BE2C (cell line): ENCODE results near the gene PCGF6.
"Not testable (repeated sequence)": the region's sequence is repeated elsewhere in the genome, so short reads cannot be mapped to it uniquely, and the experiment has no call there.

Experiments used
- DNase-seq: peaks from one replicate; pipeline ENCODE4 v3.0.0-alpha.2; 2020
- H3K27me3 ChIP-seq: fragments of 250-450 bp; sonication (Bioruptor Pico); 2 replicates; pipeline ENCODE4 v1.5.1; 2020; ENCODE audit warnings: mild to moderate bottlenecking
- H3K36me3 ChIP-seq: fragments of 250-450 bp; sonication (Bioruptor Pico); 2 replicates; pipeline ENCODE4 v1.5.1; 2020; ENCODE audit warnings: mild to moderate bottlenecking
- H3K4me1 ChIP-seq: fragments of 250-450 bp; sonication (Bioruptor Pico); 2 replicates; pipeline ENCODE4 v1.5.1; 2020
- H3K4me3 ChIP-seq: 2 replicates; pipeline ENCODE4 v1.5.1; 2011; ENCODE audit warnings: low read depth, low read length
- H3K9me3 ChIP-seq: fragments of 250-450 bp; sonication (Bioruptor Pico); 2 replicates; pipeline ENCODE4 v1.5.1; 2020
- TF ChIP-seq, protein P1 (sequence below): IDR thresholded peaks from 2 replicates; pipeline ENCODE4 v1.5.1; 2012; ENCODE audit warnings: mild to moderate bottlenecking, low read depth, low read length

PCGF6 gene

DNA sequence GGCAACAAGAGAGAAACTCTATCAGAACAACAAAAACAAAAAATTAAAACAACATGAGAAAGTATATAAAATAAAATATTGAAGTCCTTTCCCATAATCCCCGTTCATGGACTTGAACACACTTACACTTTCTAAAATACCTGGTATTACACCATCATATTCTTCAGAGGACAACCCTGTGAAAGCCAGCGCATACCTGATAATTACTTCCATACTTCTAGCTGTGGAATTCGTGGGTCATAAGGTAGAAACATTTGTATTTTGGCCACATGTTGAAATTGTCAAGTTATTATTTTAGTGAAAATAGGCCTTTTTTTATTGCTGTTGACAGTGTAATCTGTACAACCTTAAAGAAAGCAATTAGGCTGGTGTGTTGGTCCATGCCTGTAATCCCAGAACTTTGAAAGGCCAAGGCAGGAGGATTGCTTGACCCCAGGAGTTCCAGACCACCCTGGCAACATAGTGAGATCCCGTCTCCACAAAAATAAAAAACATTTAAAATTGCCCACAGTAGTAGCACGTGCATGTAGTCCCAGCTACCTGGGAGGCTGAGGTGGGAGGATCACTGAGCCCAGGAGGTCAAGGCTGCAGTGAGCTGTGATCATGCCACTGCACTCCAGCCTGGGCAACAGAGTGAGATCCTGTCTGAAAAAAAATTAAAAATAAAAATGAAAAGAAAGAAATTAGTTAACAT lies 5.1 kb upstream of the PCGF6 start:
- no peaks in the 10 kb centered on the region for H3K4me1 ChIP-seq
- DNase-seq, result no peak
- H3K4me3 ChIP-seq, result no peak overlapping the region
- TF ChIP-seq, protein P1, sequence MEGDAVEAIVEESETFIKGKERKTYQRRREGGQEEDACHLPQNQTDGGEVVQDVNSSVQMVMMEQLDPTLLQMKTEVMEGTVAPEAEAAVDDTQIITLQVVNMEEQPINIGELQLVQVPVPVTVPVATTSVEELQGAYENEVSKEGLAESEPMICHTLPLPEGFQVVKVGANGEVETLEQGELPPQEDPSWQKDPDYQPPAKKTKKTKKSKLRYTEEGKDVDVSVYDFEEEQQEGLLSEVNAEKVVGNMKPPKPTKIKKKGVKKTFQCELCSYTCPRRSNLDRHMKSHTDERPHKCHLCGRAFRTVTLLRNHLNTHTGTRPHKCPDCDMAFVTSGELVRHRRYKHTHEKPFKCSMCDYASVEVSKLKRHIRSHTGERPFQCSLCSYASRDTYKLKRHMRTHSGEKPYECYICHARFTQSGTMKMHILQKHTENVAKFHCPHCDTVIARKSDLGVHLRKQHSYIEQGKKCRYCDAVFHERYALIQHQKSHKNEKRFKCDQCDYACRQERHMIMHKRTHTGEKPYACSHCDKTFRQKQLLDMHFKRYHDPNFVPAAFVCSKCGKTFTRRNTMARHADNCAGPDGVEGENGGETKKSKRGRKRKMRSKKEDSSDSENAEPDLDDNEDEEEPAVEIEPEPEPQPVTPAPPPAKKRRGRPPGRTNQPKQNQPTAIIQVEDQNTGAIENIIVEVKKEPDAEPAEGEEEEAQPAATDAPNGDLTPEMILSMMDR, result no peak
- no peaks in the 10 kb centered on the region for H3K27me3 ChIP-seq
- no peaks in the 10 kb centered on the region for H3K9me3 ChIP-seq
- no peaks in the 10 kb centered on the region for H3K36me3 ChIP-seq

DNA sequence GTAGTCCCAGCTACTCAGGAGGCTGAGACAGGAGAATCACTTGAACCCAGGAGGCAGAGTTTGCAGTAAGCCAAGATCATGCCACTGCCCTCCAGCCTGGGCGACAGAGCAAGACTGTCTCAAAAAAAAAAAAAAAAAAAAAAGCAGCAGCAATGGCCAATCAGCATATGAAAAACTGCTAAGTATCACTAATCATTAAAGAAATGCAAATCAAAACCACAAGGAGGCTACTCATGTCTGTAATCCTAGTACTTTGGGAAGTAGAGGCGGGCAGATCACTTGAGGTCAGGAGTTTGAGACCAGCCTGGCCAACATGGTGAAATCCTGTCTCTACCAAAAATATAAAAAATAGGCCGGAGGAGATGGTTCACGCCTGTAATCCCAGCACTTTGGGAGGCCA lies 3.6 kb upstream of the PCGF6 start:
- not testable (repeated sequence) for H3K4me3 ChIP-seq, DNase-seq, H3K4me1 ChIP-seq, H3K36me3 ChIP-seq, H3K27me3 ChIP-seq, H3K9me3 ChIP-seq

DNA sequence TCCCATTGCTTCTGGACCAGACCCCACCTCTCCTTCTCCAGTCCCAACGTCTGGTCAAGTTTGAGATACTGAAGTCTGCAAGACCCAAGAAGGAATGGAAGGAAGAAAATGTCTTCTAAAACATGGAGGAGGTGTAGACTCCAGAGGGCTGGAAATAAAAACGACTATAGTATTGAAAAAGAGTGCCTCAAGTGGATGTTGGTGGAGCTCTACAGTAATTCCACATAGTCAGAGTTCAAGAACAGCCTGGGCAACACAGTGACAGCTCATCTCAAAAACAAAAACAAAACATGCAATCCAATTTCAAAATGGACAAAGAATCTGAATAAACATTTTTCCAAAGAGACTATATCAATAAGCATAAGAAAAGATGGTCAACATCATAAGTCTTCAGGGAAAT lies 2.3 kb upstream of the PCGF6 start:
- H3K4me1 ChIP-seq, result no peaks in the 10 kb centered on the region
- H3K4me3 ChIP-seq, result no peak overlapping the region
- TF ChIP-seq, protein P1, result 0 out of 2 replicates have a peak, but pooled peaks have one; percentile 6
- DNase-seq, result no peak
- peaks cover 6% of the 10 kb centered on the region for H3K36me3 ChIP-seq
- no peaks in the 10 kb centered on the region for H3K9me3 ChIP-seq
- H3K27me3 ChIP-seq, result no peaks in the 10 kb centered on the region

DNA sequence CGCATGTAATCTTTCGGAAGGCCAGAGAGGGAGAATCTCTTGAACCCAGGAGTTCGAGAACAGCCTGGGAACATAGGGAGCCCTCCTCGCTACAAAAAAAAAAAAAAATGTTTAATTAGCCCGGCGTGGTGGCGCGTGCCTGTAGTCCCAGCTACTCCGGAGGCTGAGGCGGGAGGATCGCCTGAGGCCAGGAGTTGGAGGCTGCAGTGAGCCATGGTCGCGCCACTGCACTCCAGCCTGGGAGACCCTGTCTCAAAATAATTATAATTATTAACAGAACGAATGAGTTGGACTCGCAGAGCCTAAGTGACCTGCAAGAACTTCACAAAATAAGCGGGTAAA lies 794 bp downstream of the PCGF6 start:
- Histone ChIP-seq H3K27me3 (no peaks in the 10 kb centered on the region), H3K4me1 (no peaks in the 10 kb centered on the region), H3K4me3 (peak overlapping the region; percentile 81), H3K36me3 (peaks cover 35% of the 10 kb centered on the region), H3K9me3 (no peaks in the 10 kb centered on the region)
- TF ChIP-seq, protein P1, result no peak
- DNase-seq, result no peak

DNA sequence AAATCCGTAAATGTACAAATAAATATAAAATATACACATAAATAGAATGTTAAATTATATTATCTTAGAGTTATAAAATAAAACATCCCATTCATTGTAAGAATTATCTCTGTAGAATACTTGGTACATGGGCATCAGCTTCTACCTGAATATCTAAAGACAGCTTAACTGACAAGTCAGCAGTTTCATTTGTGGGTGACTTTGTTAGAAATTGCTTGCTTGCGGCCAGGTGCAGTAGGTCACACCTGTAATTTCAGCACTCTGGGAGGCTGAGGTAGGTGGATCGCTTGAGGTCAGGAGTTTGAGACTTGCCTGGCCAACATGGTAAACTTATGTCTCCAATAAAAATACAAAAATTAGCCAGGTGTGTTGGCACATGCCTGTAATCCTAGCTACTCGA lies 14.6 kb downstream of the PCGF6 start:
- DNase-seq, result no peak
- no peaks in the 10 kb centered on the region for H3K27me3 ChIP-seq
- H3K4me3 ChIP-seq, result no peak overlapping the region
- H3K4me1 ChIP-seq, result no peaks in the 10 kb centered on the region
- TF ChIP-seq, protein P1, result no peak
- no peaks in the 10 kb centered on the region for H3K9me3 ChIP-seq
- peaks cover 28% of the 10 kb centered on the region for H3K36me3 ChIP-seq

DNA sequence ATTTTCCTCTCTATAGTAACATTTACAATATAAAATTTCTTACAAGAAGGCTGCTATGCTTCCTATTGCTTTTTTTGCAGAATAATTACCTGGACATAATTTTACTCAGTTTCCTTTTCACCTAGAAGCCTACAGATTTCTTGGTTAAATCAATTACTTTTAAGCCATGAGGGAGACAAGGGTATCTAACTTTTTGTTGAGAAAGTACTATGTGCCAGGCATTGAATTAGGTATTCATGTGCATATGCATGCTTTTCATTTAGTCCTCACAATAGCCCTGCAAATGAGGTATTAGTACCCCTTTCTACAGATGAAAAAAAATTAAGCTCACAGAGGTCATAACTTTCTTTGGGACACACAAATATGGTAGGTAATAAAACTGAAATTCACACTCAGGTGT lies 16.4 kb downstream of the PCGF6 start:
- no peaks in the 10 kb centered on the region for H3K4me1 ChIP-seq
- H3K27me3 ChIP-seq, result no peaks in the 10 kb centered on the region
- no peak for DNase-seq
- H3K36me3 ChIP-seq, result peaks cover 32% of the 10 kb centered on the region
- TF ChIP-seq, protein P1, result no peak
- no peaks in the 10 kb centered on the region for H3K9me3 ChIP-seq
- H3K4me3 ChIP-seq, result no peak overlapping the region
